Panc1 (cell line): ENCODE measurements around the gene ANXA7. TPM values are rescaled to one million over a fixed set of nuclear protein-coding genes. Genes with fewer than 3 reads are reported as not detected.

ENCODE experiments used
- ATAC-seq: fragments of 200-7000 bp; cut with Tn5 transposase; 2 replicates; pipeline ENCODE4 v1.9.1; 2020; ENCODE audit warnings: mild to moderate bottlenecking, moderate library complexity
- BruUV-seq: library from RNA; stranded (reverse); fragments of 400-500 nt; replicated peaks from 2 replicates; lab custom pipeline; 2021; lab: Mats Ljungman, UMichigan
- CTCF ChIA-PET: fragments of 300-600 bp; sonication (Branson Sonifier 250); formaldehyde crosslinking; loops from one replicate; lab custom pipeline; 2022; ENCODE audit warnings: antibody characterized with exemption; lab: Charles Lee
- POLR2A ChIA-PET: fragments of 300-600 bp; sonication (Branson Sonifier 250); formaldehyde crosslinking; loops from one replicate; lab custom pipeline; 2022; ENCODE audit warnings: antibody characterized with exemption; lab: Charles Lee
- DNase-seq: peaks from one replicate; pipeline ENCODE4 v3.0.0-alpha.2; 2010; ENCODE audit warnings: low read depth, low spot score
- H3K27ac ChIP-seq: 2 replicates; pipeline ENCODE4 v1.5.1; 2011; ENCODE audit warnings: mild to moderate bottlenecking, low read length, inconsistent platforms
- H3K27me3 ChIP-seq: fragments of 200-500 bp; sonication (Bioruptor generic); 2 replicates; pipeline ENCODE4 v1.6.0; 2014; ENCODE audit warnings: low read length, inconsistent platforms; ENCODE audit not compliant: control insufficient read depth, insufficient read depth
- H3K36me3 ChIP-seq: fragments of 200-500 bp; sonication (Bioruptor generic); 2 replicates; pipeline ENCODE4 v1.5.1; 2014; ENCODE audit warnings: inconsistent platforms, mild to moderate bottlenecking, low read length, moderate library complexity; ENCODE audit not compliant: control insufficient read depth, insufficient read depth
- H3K4me1 ChIP-seq: 2 replicates; pipeline ENCODE4 v1.5.1; 2011; ENCODE audit warnings: inconsistent platforms, mild to moderate bottlenecking, low read length, moderate library complexity; ENCODE audit not compliant: control insufficient read depth, insufficient read depth
- H3K4me3 ChIP-seq, 2 experiments: 2 replicates each; pipeline ENCODE4 v1.5.1; 2011 to 2012; ENCODE audit warnings: low read depth in 2 of 2, low read length in 2 of 2, mild to moderate bottlenecking in 2 of 2, inconsistent platforms in 1 of 2, moderate library complexity in 1 of 2
- H3K9me3 ChIP-seq: fragments of 200-500 bp; sonication (Bioruptor generic); 2 replicates; pipeline ENCODE4 v1.5.1; 2014; ENCODE audit warnings: low read depth, mild to moderate bottlenecking, inconsistent platforms, low read length, moderate library complexity; ENCODE audit not compliant: control insufficient read depth, insufficient read depth
- CTCF ChIP-seq: fragments of 450-650 bp; IDR thresholded peaks from 2 replicates; pipeline ENCODE4 v1.5.1; 2017; ENCODE audit warnings: mild to moderate bottlenecking
- POLR2AphosphoS5 ChIP-seq: IDR thresholded peaks from 2 replicates; pipeline ENCODE4 v1.6.1; 2012; ENCODE audit warnings: mild to moderate bottlenecking, low read depth, low read length, moderate library complexity
- REST ChIP-seq, 2 experiments: IDR thresholded peaks; 2 replicates each; pipeline ENCODE4 v1.6.1; 2011 to 2012; ENCODE audit warnings: low read depth in 2 of 2, control low read depth in 1 of 2, low read length in 1 of 2, mild to moderate bottlenecking in 1 of 2, moderate library complexity in 1 of 2; ENCODE audit not compliant: insufficient read depth in 1 of 2
- SIN3A ChIP-seq: IDR thresholded peaks from 2 replicates; pipeline ENCODE4 v1.6.1; 2012; ENCODE audit warnings: low read depth, mild to moderate bottlenecking, low read length, moderate library complexity, borderline replicate concordance; ENCODE audit not compliant: insufficient read depth
- TCF7L2 ChIP-seq: IDR thresholded peaks from 2 replicates; pipeline ENCODE4 v1.6.1; 2011; ENCODE audit warnings: mild to moderate bottlenecking, low read depth, low read length, inconsistent platforms
- in situ Hi-C: cut with HindIII; loops from 2 replicates; pipeline ENCODE4 v1.10.0; 2016; ENCODE audit warnings: low sequenced_read_pairs, low pct_unique_long_range_greater_than_20kb
- intact Hi-C: fragments of 100-400 bp; cut with micrococcal nuclease; formaldehyde crosslinking; loops from one replicate; pipeline ENCODE4 v1.10.0; 2022; ENCODE audit not compliant: unreplicated experiment
- total RNA-seq: library from RNA; stranded (reverse); gene quantifications from one replicate; pipeline ENCODE4 v1.2.1, GENCODE V29; 2021; ENCODE audit not compliant: unreplicated experiment

ANXA7 gene
- total RNA-seq, 1 experiment from 2014 or later = 165 TPM

- Histone ChIP-seq H3K9me3 (no peaks in the 10 kb centered on the region), H3K36me3 (no peaks in the 10 kb centered on the region), H3K4me1 (no peaks in the 10 kb centered on the region), H3K27ac (no peak overlapping the region), H3K4me3 (no peak overlapping the region), H3K27me3 (no peaks in the 10 kb centered on the region)
- ATAC-seq = no peak
- DNase-seq = no peak
- TSS peak; percentile 50 for BruUV-seq
- POLR2A ChIA-PET = interaction anchor here (0.6 kb wide), 1 partner anchor 410 kb away, joined by 5 read pairs; no protein-coding TSS in a partner anchor
- intact Hi-C loops (no loop called here), in situ Hi-C loops (no loop called here)
- CTCF ChIA-PET = no interaction called here
- no peak for TF ChIP-seq REST (IDR thresholded peaks at IDR 0.05; ENCODE audit: insufficient read depth in 1 of 2, low read depth in 2 of 2, low read length in 1 of 2)
- TF ChIP-seq SIN3A = no peak
- TF ChIP-seq TCF7L2 = no peak
- TF ChIP-seq CTCF = no peak
- no peak for TF ChIP-seq POLR2AphosphoS5
Measured at GRCh38 chr10:73459683-73460314, 45.9 kb upstream of the ANXA7 start.

- Histone ChIP-seq H3K27ac (no peak overlapping the region), H3K4me3 (no peak overlapping the region), H3K36me3 (0 out of 2 replicates have a peak, but pooled peaks cover 3% of the 10 kb centered on the region), H3K4me1 (no peaks in the 10 kb centered on the region), H3K9me3 (no peaks in the 10 kb centered on the region), H3K27me3 (no peaks in the 10 kb centered on the region)
- no TSS peak for BruUV-seq
- TF ChIP-seq REST (IDR thresholded peaks at IDR 0.05; ENCODE audit: insufficient read depth in 1 of 2, low read depth in 2 of 2, low read length in 1 of 2) (no peak), SIN3A (no peak), TCF7L2 (no peak), CTCF (no peak), POLR2AphosphoS5 (no peak)
- DNase-seq (no peak), ATAC-seq (no peak)
- POLR2A ChIA-PET = interaction anchor here (0.6 to 0.7 kb wide), 2 partner anchors 98 to 201 kb away, joined by 4 to 7 read pairs; partner anchors contain the start of gene CFAP70
- intact Hi-C loops (no loop called here), in situ Hi-C loops (no loop called here)
- CTCF ChIA-PET = no interaction called here
Measured at GRCh38 chr10:73456187-73456890, 42.5 kb upstream of the ANXA7 start.
